ENCODE data around the gene NFIC. TPM values are rescaled to one million over a fixed set of nuclear protein-coding genes. Genes with fewer than 3 reads are reported as not detected.
"Not testable (repeated sequence)": the region's sequence is repeated elsewhere in the genome, so short reads cannot be mapped to it uniquely, and the experiment has no call there.

The NFIC gene
- total and polyA plus RNA-seq, 4 experiments from 2014 or later, result 1.9 to 30.9 (median 24.6) TPM

GRCh38 chr19:3391911-3392310 lies 25.5 kb downstream of the NFIC start:
- H3K36me3 Mint-ChIP-seq; H3K27me3 ChIP-seq (ENCODE audit: insufficient read depth, low read length); intact Hi-C loops (cut with micrococcal nuclease); POLR2A ChIA-PET (ENCODE audit: partially characterized antibody); H3K36me3 ChIP-seq (ENCODE audit: insufficient read depth, low read length); H3K9me3 Mint-ChIP-seq; H3K9me3 ChIP-seq (ENCODE audit: control insufficient read depth in 1 of 2, low read length in 2 of 2); H3K4me3 Mint-ChIP-seq; H3K27me3 Mint-ChIP-seq; H3K4me1 ChIP-seq (ENCODE audit: insufficient read depth, low read length); DNase-seq; H3K27ac ChIP-seq (ENCODE audit: low read depth, low read length); H3K27ac Mint-ChIP-seq; H3K4me3 ChIP-seq (ENCODE audit: low read length in 2 of 2): not testable (repeated sequence)
- CTCF ChIA-PET (ENCODE audit: partially characterized antibody), result interaction anchor here (0.6 kb wide), 1 partner anchor 66 kb away, joined by 3 read pairs; no protein-coding TSS in a partner anchor
- H3K4me1 Mint-ChIP-seq, result peaks cover 3 to 13% (median 7%) of the 10 kb centered on the region in 4 donors

- Histone ChIP-seq H3K27ac (ENCODE audit: low read depth, low read length) (no peak overlapping the region), H3K9me3 (ENCODE audit: control insufficient read depth in 1 of 2, low read length in 2 of 2) (no peaks in the 10 kb centered on the region), H3K4me3 (ENCODE audit: low read length in 2 of 2) (no peak overlapping the region), H3K36me3 (ENCODE audit: insufficient read depth, low read length) (peaks cover 2% of the 10 kb centered on the region), H3K27me3 (ENCODE audit: insufficient read depth, low read length) (no peaks in the 10 kb centered on the region), H3K4me1 (ENCODE audit: insufficient read depth, low read length) (no peaks in the 10 kb centered on the region)
- POLR2A ChIA-PET (ENCODE audit: partially characterized antibody), result no interaction called here
- Mint-ChIP-seq H3K9me3 (no peaks in the 10 kb centered on the region), H3K27me3 (no peaks in the 10 kb centered on the region), H3K4me3 (no peak overlapping the region), H3K36me3 (peaks cover 0 to 3% of the 10 kb centered on the region in 2 donors), H3K4me1 (peaks cover 3 to 15% (median 7%) of the 10 kb centered on the region in 4 donors), H3K27ac (no peak overlapping the region)
- no peak for DNase-seq
- CTCF ChIA-PET (ENCODE audit: partially characterized antibody), result no interaction called here
- intact Hi-C loops (cut with micrococcal nuclease), result no loop called here
Observed at GRCh38 chr19:3392480-3392879, 26.1 kb downstream of the NFIC start.

- POLR2A ChIA-PET (ENCODE audit: partially characterized antibody), result no interaction called here
- no peaks in the 10 kb centered on the region for H3K4me1 ChIP-seq (ENCODE audit: insufficient read depth, low read length)
- DNase-seq, result no peak
- Mint-ChIP-seq H3K9me3 (no peaks in the 10 kb centered on the region), H3K36me3 (peaks cover 0 to 5% of the 10 kb centered on the region in 2 donors), H3K27ac (no peak overlapping the region), H3K27me3 (no peaks in the 10 kb centered on the region), H3K4me3 (no peak overlapping the region), H3K4me1 (peaks cover 0 to 4% (median 1%) of the 10 kb centered on the region in 4 donors)
- intact Hi-C loops (cut with micrococcal nuclease), result no loop called here
- CTCF ChIA-PET (ENCODE audit: partially characterized antibody), result interaction anchor here (1.7 kb wide), 1 partner anchor 33 kb away, joined by 6 read pairs; no protein-coding TSS in a partner anchor
- no peak overlapping the region for H3K4me3 ChIP-seq (ENCODE audit: low read length in 2 of 2)
- no peak overlapping the region for H3K27ac ChIP-seq (ENCODE audit: low read depth, low read length)
- peaks cover 2% of the 10 kb centered on the region for H3K36me3 ChIP-seq (ENCODE audit: insufficient read depth, low read length)
- H3K27me3 ChIP-seq (ENCODE audit: insufficient read depth, low read length), result no peaks in the 10 kb centered on the region
- no peaks in the 10 kb centered on the region for H3K9me3 ChIP-seq (ENCODE audit: control insufficient read depth in 1 of 2, low read length in 2 of 2)
Observed at GRCh38 chr19:3396881-3397265, 30.5 kb downstream of the NFIC start.

- Mint-ChIP-seq H3K27ac (no peak overlapping the region), H3K4me3 (no peak overlapping the region), H3K36me3 (peaks cover 4 to 5% of the 10 kb centered on the region in 2 donors), H3K27me3 (no peaks in the 10 kb centered on the region), H3K9me3 (peaks cover 0 to 2% (median 0%) of the 10 kb centered on the region in 8 donors), H3K4me1 (peaks cover 0 to 4% (median 1%) of the 10 kb centered on the region in 4 donors)
- Histone ChIP-seq H3K36me3 (ENCODE audit: insufficient read depth, low read length) (peaks cover 2% of the 10 kb centered on the region), H3K9me3 (ENCODE audit: control insufficient read depth in 1 of 2, low read length in 2 of 2) (no peaks in the 10 kb centered on the region), H3K4me3 (ENCODE audit: low read length in 2 of 2) (no peak overlapping the region), H3K27me3 (ENCODE audit: insufficient read depth, low read length) (no peaks in the 10 kb centered on the region), H3K4me1 (ENCODE audit: insufficient read depth, low read length) (no peaks in the 10 kb centered on the region), H3K27ac (ENCODE audit: low read depth, low read length) (no peak overlapping the region)
- intact Hi-C loops (cut with micrococcal nuclease), result no loop called here
- ChIA-PET POLR2A (ENCODE audit: partially characterized antibody) (no interaction called here), CTCF (ENCODE audit: partially characterized antibody) (interaction anchor here (1.7 kb wide), 1 partner anchor 32 kb away, joined by 6 read pairs; no protein-coding TSS in a partner anchor)
- no peak for DNase-seq
Observed at GRCh38 chr19:3397266-3398022, 31.1 kb downstream of the NFIC start.

- intact Hi-C loops (cut with micrococcal nuclease), result no loop called here
- peaks cover 0 to 4% (median 1%) of the 10 kb centered on the region in 4 donors for H3K4me1 Mint-ChIP-seq
- H3K27ac Mint-ChIP-seq, result no peak overlapping the region
- H3K27me3 Mint-ChIP-seq, result no peaks in the 10 kb centered on the region
- CTCF ChIA-PET (ENCODE audit: partially characterized antibody), result no interaction called here
- H3K4me3 Mint-ChIP-seq, result no peak overlapping the region
- H3K27ac ChIP-seq (ENCODE audit: low read depth, low read length), result no peak overlapping the region
- no peaks in the 10 kb centered on the region for H3K4me1 ChIP-seq (ENCODE audit: insufficient read depth, low read length)
- H3K9me3 Mint-ChIP-seq, result peaks cover 0 to 2% (median 0%) of the 10 kb centered on the region in 8 donors
- POLR2A ChIA-PET (ENCODE audit: partially characterized antibody), result no interaction called here
- no peak for DNase-seq
- peaks cover 2% of the 10 kb centered on the region for H3K36me3 ChIP-seq (ENCODE audit: insufficient read depth, low read length)
- no peak overlapping the region for H3K4me3 ChIP-seq (ENCODE audit: low read length in 2 of 2)
- no peaks in the 10 kb centered on the region for H3K9me3 ChIP-seq (ENCODE audit: control insufficient read depth in 1 of 2, low read length in 2 of 2)
- H3K36me3 Mint-ChIP-seq, result peaks cover 5 to 7% of the 10 kb centered on the region in 2 donors
- H3K27me3 ChIP-seq (ENCODE audit: insufficient read depth, low read length), result no peaks in the 10 kb centered on the region
Observed at GRCh38 chr19:3398114-3398899, 31.9 kb downstream of the NFIC start.

GRCh38 chr19:3398900-3399278 lies 32.5 kb downstream of the NFIC start:
- H3K9me3 Mint-ChIP-seq, result peaks cover 0 to 2% (median 0%) of the 10 kb centered on the region in 8 donors
- H3K36me3 Mint-ChIP-seq, result peaks cover 5 to 7% of the 10 kb centered on the region in 2 donors
- POLR2A ChIA-PET (ENCODE audit: partially characterized antibody), result no interaction called here
- Histone ChIP-seq H3K4me1 (ENCODE audit: insufficient read depth, low read length) (no peaks in the 10 kb centered on the region), H3K9me3 (ENCODE audit: control insufficient read depth in 1 of 2, low read length in 2 of 2) (no peaks in the 10 kb centered on the region), H3K4me3 (ENCODE audit: low read length in 2 of 2) (no peak overlapping the region), H3K27me3 (ENCODE audit: insufficient read depth, low read length) (no peaks in the 10 kb centered on the region), H3K36me3 (ENCODE audit: insufficient read depth, low read length) (peaks cover 2% of the 10 kb centered on the region), H3K27ac (ENCODE audit: low read depth, low read length) (no peak overlapping the region)
- H3K27ac Mint-ChIP-seq, result no peak overlapping the region
- peaks cover 0 to 4% (median 1%) of the 10 kb centered on the region in 4 donors for H3K4me1 Mint-ChIP-seq
- intact Hi-C loops (cut with micrococcal nuclease), result no loop called here
- H3K27me3 Mint-ChIP-seq, result no peaks in the 10 kb centered on the region
- no peak for DNase-seq
- CTCF ChIA-PET (ENCODE audit: partially characterized antibody), result interaction anchor here (0.6 kb wide), 1 partner anchor 94 kb away, joined by 3 read pairs; no protein-coding TSS in a partner anchor
- no peak overlapping the region for H3K4me3 Mint-ChIP-seq

GRCh38 chr19:3399311-3399710 lies 32.9 kb downstream of the NFIC start:
- H3K27ac ChIP-seq (ENCODE audit: low read depth, low read length); H3K36me3 Mint-ChIP-seq; DNase-seq; H3K4me3 Mint-ChIP-seq; H3K36me3 ChIP-seq (ENCODE audit: insufficient read depth, low read length); H3K27me3 Mint-ChIP-seq; H3K9me3 ChIP-seq (ENCODE audit: control insufficient read depth in 1 of 2, low read length in 2 of 2); intact Hi-C loops (cut with micrococcal nuclease); H3K9me3 Mint-ChIP-seq; H3K4me1 Mint-ChIP-seq; H3K4me3 ChIP-seq (ENCODE audit: low read length in 2 of 2); POLR2A ChIA-PET (ENCODE audit: partially characterized antibody); H3K27ac Mint-ChIP-seq; H3K27me3 ChIP-seq (ENCODE audit: insufficient read depth, low read length); H3K4me1 ChIP-seq (ENCODE audit: insufficient read depth, low read length): not testable (repeated sequence)
- CTCF ChIA-PET (ENCODE audit: partially characterized antibody), result interaction anchor here (0.6 kb wide), 1 partner anchor 94 kb away, joined by 3 read pairs; no protein-coding TSS in a partner anchor
